SU-DHL-6 (cell line): Measurements from ENCODE around the gene LYPD6.

Experiments used
- CTCF ChIP-seq: fragments of 200-600 bp; sonication (generic); IDR thresholded peaks from one replicate; pipeline ENCODE4 v1.5.1; 2017; ENCODE audit warnings: antibody characterized with exemption, mild to moderate bottlenecking, low read length, moderate library complexity; ENCODE audit not compliant: insufficient read depth, poor library complexity, severe bottlenecking
- EZH2phosphoT487 ChIP-seq: fragments of 200-600 bp; sonication (generic), shearing (Covaris generic); conservative IDR thresholded peaks from 2 replicates; pipeline ENCODE4 v1.6.1; 2018; ENCODE audit warnings: mild to moderate bottlenecking, antibody characterized with exemption, low read length, moderate library complexity, mixed read lengths

GRCh38 chr2:149320362-149320761 lies 10.0 kb upstream of the LYPD6 start:
- TF ChIP-seq CTCF (no peak), EZH2phosphoT487 (no peak)
